Embryonic facial prominence (tissue), 1 donor: Measurements from ENCODE around the gene CAPN2.

ENCODE experiments used
- DNase-seq: peaks from one replicate; pipeline ENCODE4 v3.0.0-alpha.2; 2016; ENCODE audit errors: extremely low spot score

CAPN2 gene

GRCh38 chr1:223761411-223761810 lies 49.1 kb downstream of the CAPN2 start:
- DNase-seq = no peak

- no peak for DNase-seq
Observed at GRCh38 chr1:223763251-223763650, 50.9 kb downstream of the CAPN2 start.

GRCh38 chr1:223763881-223764280 lies 51.5 kb downstream of the CAPN2 start:
- no peak for DNase-seq

- DNase-seq = no peak
Observed at GRCh38 chr1:223765036-223765718, 52.8 kb downstream of the CAPN2 start.

- no peak for DNase-seq
Observed at GRCh38 chr1:223765719-223766340, 53.5 kb downstream of the CAPN2 start.

- DNase-seq = no peak
Observed at GRCh38 chr1:223770621-223771315, 58.4 kb downstream of the CAPN2 start.

GRCh38 chr1:223771469-223771813 lies 59.1 kb downstream of the CAPN2 start:
- DNase-seq = no peak

- no peak for DNase-seq
Observed at GRCh38 chr1:223771814-223772770, 59.8 kb downstream of the CAPN2 start.

GRCh38 chr1:223772771-223773160 lies 60.4 kb downstream of the CAPN2 start:
- DNase-seq = no peak

- DNase-seq = no peak
Observed at GRCh38 chr1:223774134-223774814, 61.9 kb downstream of the CAPN2 start.

GRCh38 chr1:223775054-223775453 lies 62.7 kb downstream of the CAPN2 start:
- no peak for DNase-seq

- no peak for DNase-seq
Observed at GRCh38 chr1:223775711-223776074, 63.4 kb downstream of the CAPN2 start.

GRCh38 chr1:223776075-223776814 lies 63.9 kb downstream of the CAPN2 start:
- DNase-seq = no peak

GRCh38 chr1:223776826-223777454 lies 64.6 kb downstream of the CAPN2 start:
- DNase-seq = no peak

- DNase-seq = no peak
Observed at GRCh38 chr1:223780318-223780717, 68.0 kb downstream of the CAPN2 start.

GRCh38 chr1:223780949-223781348 lies 68.6 kb downstream of the CAPN2 start:
- no peak for DNase-seq

- no peak for DNase-seq
Observed at GRCh38 chr1:223783676-223784075, 71.3 kb downstream of the CAPN2 start.

- DNase-seq = no peak
Observed at GRCh38 chr1:223784541-223784940, 72.2 kb downstream of the CAPN2 start.

GRCh38 chr1:223785808-223786207 lies 73.5 kb downstream of the CAPN2 start:
- no peak for DNase-seq

GRCh38 chr1:223788746-223789415 lies 76.5 kb downstream of the CAPN2 start:
- DNase-seq = no peak
